Stimulated activated CD4-positive, alpha-beta T cell treated with anti-CD3 and anti-CD28 coated beads, Interleukin-15, amount 100 ng/mL, for 1 hour (primary cell): Measurements from ENCODE around the gene LHX5.

Source experiments
- DNase-seq, 2 donors: peaks; one replicate each; pipeline ENCODE4 v3.0.0-alpha.2; 2020; ENCODE audit warnings: low read depth in 1 of 2, low spot score in 1 of 2

Gene LHX5

GRCh38 chr12:113478351-113479011 lies 6.8 kb upstream of the LHX5 start:
- no peak for DNase-seq

GRCh38 chr12:113477842-113478215 lies 6.2 kb upstream of the LHX5 start:
- DNase-seq, result no peak

GRCh38 chr12:113477171-113477841 lies 5.6 kb upstream of the LHX5 start:
- no peak for DNase-seq

- DNase-seq, result no peak
Observed at GRCh38 chr12:113476176-113476986, 4.7 kb upstream of the LHX5 start.

- no peak for DNase-seq
Observed at GRCh38 chr12:113475451-113476175, 3.9 kb upstream of the LHX5 start.

- DNase-seq, result no peak
Observed at GRCh38 chr12:113474635-113475436, 3.2 kb upstream of the LHX5 start.

GRCh38 chr12:113473942-113474341 lies 2.3 kb upstream of the LHX5 start:
- no peak for DNase-seq

- no peak for DNase-seq
Observed at GRCh38 chr12:113473400-113473799, 1.7 kb upstream of the LHX5 start.

- DNase-seq, result no peak
Observed at GRCh38 chr12:113472191-113473121, 785 bp upstream of the LHX5 start.

- no peak for DNase-seq
Observed at GRCh38 chr12:113470871-113471618, 626 bp downstream of the LHX5 start.

- no peak for DNase-seq
Observed at GRCh38 chr12:113469949-113470743, 1.5 kb downstream of the LHX5 start.

- no peak for DNase-seq
Observed at GRCh38 chr12:113469224-113469948, 2.3 kb downstream of the LHX5 start.

- DNase-seq, result no peak
Observed at GRCh38 chr12:113468365-113469223, 3.1 kb downstream of the LHX5 start.

- DNase-seq, result no peak
Observed at GRCh38 chr12:113467502-113468364, 3.9 kb downstream of the LHX5 start.

- no peak for DNase-seq
Observed at GRCh38 chr12:113467142-113467501, 4.5 kb downstream of the LHX5 start.
